ENCODE results near the gene CSMD2.

DNA sequence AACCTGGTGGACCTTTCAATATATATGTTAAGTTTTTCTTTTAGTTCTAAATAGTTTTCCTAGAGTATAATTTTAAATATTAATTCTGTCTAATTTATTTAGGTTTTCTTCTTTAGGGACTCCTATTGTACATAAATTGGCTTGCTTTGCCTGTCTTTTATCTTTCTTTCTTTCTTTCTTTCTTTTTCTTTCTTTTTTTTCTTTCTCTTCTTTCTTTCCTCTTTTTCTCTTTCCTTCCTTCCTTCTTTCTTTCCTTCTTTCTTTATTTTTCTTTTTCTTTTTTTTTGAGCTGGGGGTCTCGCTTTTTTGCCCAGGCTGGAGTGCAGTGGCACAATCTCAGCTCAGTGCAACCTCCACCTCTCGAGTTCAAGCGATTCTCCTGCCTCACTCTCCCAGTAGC is 657.4 kb downstream of the CSMD2 start:
- TF ChIP-seq POLR2A (IDR thresholded peaks at IDR 0.05; ENCODE audit: low read depth, low read length) (no peak), MXI1 (IDR thresholded peaks at IDR 0.05; ENCODE audit: borderline replicate concordance, low read depth, low read length) (no peak), CEBPB (IDR thresholded peaks at IDR 0.05; ENCODE audit: low read depth, low read length) (no peak), RFX5 (IDR thresholded peaks at IDR 0.05; ENCODE audit: low read depth, low read length) (no peak)
- TF ChIP-seq, protein P1, sequence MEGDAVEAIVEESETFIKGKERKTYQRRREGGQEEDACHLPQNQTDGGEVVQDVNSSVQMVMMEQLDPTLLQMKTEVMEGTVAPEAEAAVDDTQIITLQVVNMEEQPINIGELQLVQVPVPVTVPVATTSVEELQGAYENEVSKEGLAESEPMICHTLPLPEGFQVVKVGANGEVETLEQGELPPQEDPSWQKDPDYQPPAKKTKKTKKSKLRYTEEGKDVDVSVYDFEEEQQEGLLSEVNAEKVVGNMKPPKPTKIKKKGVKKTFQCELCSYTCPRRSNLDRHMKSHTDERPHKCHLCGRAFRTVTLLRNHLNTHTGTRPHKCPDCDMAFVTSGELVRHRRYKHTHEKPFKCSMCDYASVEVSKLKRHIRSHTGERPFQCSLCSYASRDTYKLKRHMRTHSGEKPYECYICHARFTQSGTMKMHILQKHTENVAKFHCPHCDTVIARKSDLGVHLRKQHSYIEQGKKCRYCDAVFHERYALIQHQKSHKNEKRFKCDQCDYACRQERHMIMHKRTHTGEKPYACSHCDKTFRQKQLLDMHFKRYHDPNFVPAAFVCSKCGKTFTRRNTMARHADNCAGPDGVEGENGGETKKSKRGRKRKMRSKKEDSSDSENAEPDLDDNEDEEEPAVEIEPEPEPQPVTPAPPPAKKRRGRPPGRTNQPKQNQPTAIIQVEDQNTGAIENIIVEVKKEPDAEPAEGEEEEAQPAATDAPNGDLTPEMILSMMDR (conservative IDR thresholded peaks at IDR 0.05; ENCODE audit: low read depth, low read length), result no peak
